GM18861 (cell line): ENCODE data around the gene DHRS12.

Experiments
- ATAC-seq: cut with Tn5 transposase; IDR thresholded peaks from one replicate; pipeline ENCODE4 v1.9.1; 2021; ENCODE audit not compliant: unreplicated experiment

DHRS12 gene

GRCh38 chr13:51763486-51763885, 40.5 kb downstream of the DHRS12 start:
- ATAC-seq = no peak

GRCh38 chr13:51761643-51762350, 42.2 kb downstream of the DHRS12 start:
- no peak for ATAC-seq

- no peak for ATAC-seq
These were observed 43.4 kb downstream of the DHRS12 start for GRCh38 chr13:51760592-51760991.

- ATAC-seq = no peak
These were observed 44.7 kb downstream of the DHRS12 start for GRCh38 chr13:51759240-51759639.

- ATAC-seq = no peak
These were observed 45.3 kb downstream of the DHRS12 start for GRCh38 chr13:51758691-51759090.

GRCh38 chr13:51756651-51757050, 47.3 kb downstream of the DHRS12 start:
- ATAC-seq = no peak

GRCh38 chr13:51747438-51748434, 56.2 kb downstream of the DHRS12 start:
- ATAC-seq = no peak

GRCh38 chr13:51746802-51747201, 57.2 kb downstream of the DHRS12 start:
- no peak for ATAC-seq

- no peak for ATAC-seq
These were observed 58.7 kb downstream of the DHRS12 start for GRCh38 chr13:51745243-51745642.

GRCh38 chr13:51742611-51743010, 61.4 kb downstream of the DHRS12 start:
- no peak for ATAC-seq

GRCh38 chr13:51742031-51742430, 61.9 kb downstream of the DHRS12 start:
- no peak for ATAC-seq

- no peak for ATAC-seq
These were observed 63.3 kb downstream of the DHRS12 start for GRCh38 chr13:51740698-51741097.

- ATAC-seq = no peak
These were observed 64.8 kb downstream of the DHRS12 start for GRCh38 chr13:51739027-51739764.

GRCh38 chr13:51738226-51738905, 65.6 kb downstream of the DHRS12 start:
- no peak for ATAC-seq

GRCh38 chr13:51737609-51738008, 66.4 kb downstream of the DHRS12 start:
- ATAC-seq = no peak

- ATAC-seq = no peak
These were observed 69.2 kb downstream of the DHRS12 start for GRCh38 chr13:51734786-51735185.

GRCh38 chr13:51733374-51734298, 70.3 kb downstream of the DHRS12 start:
- no peak for ATAC-seq

GRCh38 chr13:51731759-51732158, 72.2 kb downstream of the DHRS12 start:
- ATAC-seq = no peak

- ATAC-seq = no peak
These were observed 73.0 kb downstream of the DHRS12 start for GRCh38 chr13:51730927-51731326.
